ENCODE measurements around the gene OR6N1.

OR6N1 gene

GRCh38 chr1:158771950-158772866, at the start of gene OR6N1:
TSS of gene OR6N1 (minus strand) at chr1:158772195. CDS start at chr1:158766682, 5,513 bp downstream.
- no peak for TF ChIP-seq CTCF (IDR thresholded peaks at IDR 0.05; ENCODE audit: low read depth, low read length)
- no peak within 1 kb of the TSS for H3K4me3 ChIP-seq (replicated peaks in 1 of 2; ENCODE audit: low read depth in 2 of 2, low read length in 2 of 2)
- no peak for DNase-seq (ENCODE audit: low read depth in 2 of 2)

- no peak overlapping the region for H3K4me3 ChIP-seq (replicated peaks in 1 of 2; ENCODE audit: low read depth in 2 of 2, low read length in 2 of 2)
- no peak for TF ChIP-seq CTCF (IDR thresholded peaks at IDR 0.05; ENCODE audit: low read depth, low read length)
- DNase-seq (ENCODE audit: low read depth in 2 of 2), result no peak
Observed at GRCh38 chr1:158821723-158822122, 49.7 kb upstream of the OR6N1 start.

GRCh38 chr1:158819461-158820443, 47.8 kb upstream of the OR6N1 start:
- H3K4me3 ChIP-seq (replicated peaks in 1 of 2; ENCODE audit: low read depth in 2 of 2, low read length in 2 of 2), result no peak overlapping the region
- TF ChIP-seq CTCF (IDR thresholded peaks at IDR 0.05; ENCODE audit: low read depth, low read length), result no peak
- DNase-seq (ENCODE audit: low read depth in 2 of 2), result peak in 1 of 2 donors; percentile 34

GRCh38 chr1:158818975-158819431, 47.0 kb upstream of the OR6N1 start:
- DNase-seq (ENCODE audit: low read depth in 2 of 2), result peak in 1 of 2 donors; percentile 26
- TF ChIP-seq CTCF (IDR thresholded peaks at IDR 0.05; ENCODE audit: low read depth, low read length), result no peak
- H3K4me3 ChIP-seq (replicated peaks in 1 of 2; ENCODE audit: low read depth in 2 of 2, low read length in 2 of 2), result no peak overlapping the region

DNA sequence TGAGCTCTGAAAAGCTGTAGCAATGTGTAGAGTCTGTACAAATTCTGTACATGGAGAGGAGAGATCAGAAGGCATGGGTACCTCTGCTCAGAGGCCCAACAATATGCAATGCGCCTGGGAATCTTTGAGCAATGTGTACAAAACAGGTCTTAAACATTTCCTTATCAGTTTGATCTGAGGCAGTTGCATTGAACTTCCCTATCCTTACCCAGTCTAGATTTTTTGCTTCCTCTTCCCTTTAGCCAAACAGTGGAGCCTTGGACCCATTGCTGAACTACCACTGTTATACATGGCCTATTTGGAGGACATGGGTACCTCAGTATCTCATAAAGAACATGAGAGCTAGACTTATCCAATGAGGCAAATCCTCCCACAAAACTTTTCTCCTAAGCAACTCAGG, 46.6 kb upstream of the OR6N1 start:
- no peak for DNase-seq (ENCODE audit: low read depth in 2 of 2)
- no peak for TF ChIP-seq CTCF (IDR thresholded peaks at IDR 0.05; ENCODE audit: low read depth, low read length)
- H3K4me3 ChIP-seq (replicated peaks in 1 of 2; ENCODE audit: low read depth in 2 of 2, low read length in 2 of 2), result no peak overlapping the region

GRCh38 chr1:158814970-158815369, 43.0 kb upstream of the OR6N1 start:
- no peak for TF ChIP-seq CTCF (IDR thresholded peaks at IDR 0.05; ENCODE audit: low read depth, low read length)
- DNase-seq (ENCODE audit: low read depth in 2 of 2), result no peak
- H3K4me3 ChIP-seq (replicated peaks in 1 of 2; ENCODE audit: low read depth in 2 of 2, low read length in 2 of 2), result no peak overlapping the region

Data from cardiac fibroblast (primary cell).